Measurements from ENCODE around the gene ST13.

DNA sequence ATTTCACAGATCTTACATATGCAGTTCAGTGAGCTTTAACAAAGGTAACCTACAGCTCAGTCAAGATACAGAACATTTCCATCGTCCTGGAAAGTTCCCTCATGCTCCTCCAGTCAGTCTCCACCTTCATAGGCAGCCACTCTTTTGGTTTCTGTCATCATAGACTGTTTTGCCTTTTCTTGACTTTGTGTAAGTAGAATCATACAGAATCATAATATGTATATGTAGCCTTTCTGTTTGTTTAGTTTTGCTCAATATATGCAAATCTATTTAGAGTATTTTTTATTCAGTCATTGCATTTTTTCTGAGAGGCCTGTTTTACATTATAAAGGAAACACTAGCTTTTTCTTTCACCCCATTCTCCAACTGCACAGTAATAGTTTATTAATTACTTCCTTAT, 20.5 kb upstream of the ST13 start:
- TF ChIP-seq, protein P1, sequence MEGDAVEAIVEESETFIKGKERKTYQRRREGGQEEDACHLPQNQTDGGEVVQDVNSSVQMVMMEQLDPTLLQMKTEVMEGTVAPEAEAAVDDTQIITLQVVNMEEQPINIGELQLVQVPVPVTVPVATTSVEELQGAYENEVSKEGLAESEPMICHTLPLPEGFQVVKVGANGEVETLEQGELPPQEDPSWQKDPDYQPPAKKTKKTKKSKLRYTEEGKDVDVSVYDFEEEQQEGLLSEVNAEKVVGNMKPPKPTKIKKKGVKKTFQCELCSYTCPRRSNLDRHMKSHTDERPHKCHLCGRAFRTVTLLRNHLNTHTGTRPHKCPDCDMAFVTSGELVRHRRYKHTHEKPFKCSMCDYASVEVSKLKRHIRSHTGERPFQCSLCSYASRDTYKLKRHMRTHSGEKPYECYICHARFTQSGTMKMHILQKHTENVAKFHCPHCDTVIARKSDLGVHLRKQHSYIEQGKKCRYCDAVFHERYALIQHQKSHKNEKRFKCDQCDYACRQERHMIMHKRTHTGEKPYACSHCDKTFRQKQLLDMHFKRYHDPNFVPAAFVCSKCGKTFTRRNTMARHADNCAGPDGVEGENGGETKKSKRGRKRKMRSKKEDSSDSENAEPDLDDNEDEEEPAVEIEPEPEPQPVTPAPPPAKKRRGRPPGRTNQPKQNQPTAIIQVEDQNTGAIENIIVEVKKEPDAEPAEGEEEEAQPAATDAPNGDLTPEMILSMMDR (optimal IDR thresholded peaks at IDR 0.05 in 1 of 3, IDR thresholded peaks at IDR 0.05 in 1 of 3, conservative IDR thresholded peaks at IDR 0.05 in 1 of 3; ENCODE audit: extremely low read depth in 1 of 3, insufficient read depth in 2 of 3, low read length in 3 of 3) = no peak
- TF ChIP-seq EZH2 (IDR thresholded peaks at IDR 0.05; ENCODE audit: low read length) = no peak
